ENCODE data around the gene MOV10. TPM values are rescaled to one million over a fixed set of nuclear protein-coding genes. Genes with fewer than 3 reads are reported as not detected.

The MOV10 gene
- total and polyA plus RNA-seq, 2 experiments from 2014 or later = 62.0 to 96.2 TPM

DNA sequence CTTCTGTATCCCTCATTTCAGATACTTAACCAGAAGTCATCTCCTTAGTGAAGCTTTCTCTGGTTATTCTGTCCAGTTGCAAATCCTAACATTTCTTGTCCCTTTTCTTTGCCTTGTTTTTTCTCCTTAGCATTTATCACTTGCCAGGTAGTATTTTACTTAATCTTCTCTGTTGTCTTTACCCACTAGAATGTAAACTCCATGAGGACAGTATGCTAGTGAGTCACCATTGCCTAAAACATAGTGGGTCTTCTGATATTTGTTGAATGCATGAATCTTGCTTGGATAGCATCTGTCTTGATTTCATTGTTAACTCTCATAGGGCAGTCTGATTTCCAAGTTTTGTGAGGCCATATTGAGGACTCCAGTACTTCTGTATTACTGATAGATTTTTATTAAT lies 45.2 kb upstream of the MOV10 start:
- Histone ChIP-seq H3K27ac (no peak overlapping the region), H3K27me3 (no peaks in the 10 kb centered on the region), H3K9me3 (ENCODE audit: low read depth) (no peaks in the 10 kb centered on the region), H3K36me3 (peaks cover 4% of the 10 kb centered on the region), H3K4me1 (ENCODE audit: low read depth) (no peaks in the 10 kb centered on the region), H3K4me3 (no peak overlapping the region)
- DNase-seq (ENCODE audit: low read depth in 1 of 2, low spot score in 1 of 2) = no peak
- TF ChIP-seq CTCF (IDR thresholded peaks at IDR 0.05; ENCODE audit: low read depth, low read length) = no peak

GRCh38 chr1:112633628-112634027 lies 40.8 kb upstream of the MOV10 start:
- H3K9me3 ChIP-seq (ENCODE audit: low read depth) = no peaks in the 10 kb centered on the region
- no peak overlapping the region for H3K27ac ChIP-seq
- H3K4me1 ChIP-seq (ENCODE audit: low read depth) = no peaks in the 10 kb centered on the region
- no peak for DNase-seq (ENCODE audit: low read depth in 1 of 2, low spot score in 1 of 2)
- H3K4me3 ChIP-seq = no peak overlapping the region
- no peak for TF ChIP-seq CTCF (IDR thresholded peaks at IDR 0.05; ENCODE audit: low read depth, low read length)
- H3K27me3 ChIP-seq = no peaks in the 10 kb centered on the region
- peaks cover 4% of the 10 kb centered on the region for H3K36me3 ChIP-seq

- Histone ChIP-seq H3K27ac (no peak overlapping the region), H3K36me3 (peaks cover 4% of the 10 kb centered on the region), H3K9me3 (ENCODE audit: low read depth) (no peaks in the 10 kb centered on the region), H3K4me1 (ENCODE audit: low read depth) (no peaks in the 10 kb centered on the region), H3K4me3 (no peak overlapping the region), H3K27me3 (no peaks in the 10 kb centered on the region)
- no peak for TF ChIP-seq CTCF (IDR thresholded peaks at IDR 0.05; ENCODE audit: low read depth, low read length)
- DNase-seq (ENCODE audit: low read depth in 1 of 2, low spot score in 1 of 2) = no peak
Observed at GRCh38 chr1:112634367-112634766, 40.1 kb upstream of the MOV10 start.

- Histone ChIP-seq H3K36me3 (peaks cover under 1% of the 10 kb centered on the region), H3K27me3 (no peaks in the 10 kb centered on the region), H3K4me3 (no peak overlapping the region), H3K9me3 (ENCODE audit: low read depth) (no peaks in the 10 kb centered on the region), H3K27ac (no peak overlapping the region), H3K4me1 (ENCODE audit: low read depth) (no peaks in the 10 kb centered on the region)
- no peak for DNase-seq (ENCODE audit: low read depth in 1 of 2, low spot score in 1 of 2)
- no peak for TF ChIP-seq CTCF (IDR thresholded peaks at IDR 0.05; ENCODE audit: low read depth, low read length)
Observed at GRCh38 chr1:112636056-112636455, 38.4 kb upstream of the MOV10 start.

DNA sequence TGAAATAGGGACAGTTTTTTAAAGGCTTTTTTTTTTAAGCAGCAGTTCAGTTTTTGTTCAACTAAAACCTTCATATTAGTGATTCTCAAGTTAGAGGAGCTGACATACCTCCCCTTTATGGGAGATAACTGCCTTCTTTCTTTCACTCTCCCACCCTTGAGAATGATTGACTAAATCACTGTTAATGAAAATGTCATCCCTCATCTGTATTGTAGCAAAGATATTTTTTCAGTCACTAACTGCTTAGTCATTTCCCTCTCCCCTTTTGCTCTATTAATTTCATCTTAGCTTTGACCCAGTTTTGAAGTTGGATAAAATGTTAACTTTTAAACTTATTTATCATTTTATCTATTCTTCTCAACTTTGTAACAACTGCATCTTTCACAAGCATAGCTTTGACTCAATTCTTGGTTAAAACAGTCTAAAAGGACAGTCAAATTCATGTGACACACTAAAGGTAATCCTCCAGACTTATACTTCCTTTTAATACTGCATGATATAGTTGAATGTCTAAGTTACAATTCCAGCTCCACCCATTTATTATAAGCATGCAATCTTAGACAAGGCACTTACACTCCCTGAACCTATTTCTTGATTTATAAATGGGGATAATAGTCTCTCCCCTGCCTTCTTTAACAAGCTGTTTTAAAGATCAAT lies 37.7 kb upstream of the MOV10 start:
- Histone ChIP-seq H3K4me1 (ENCODE audit: low read depth) (no peaks in the 10 kb centered on the region), H3K27me3 (no peaks in the 10 kb centered on the region), H3K9me3 (ENCODE audit: low read depth) (no peaks in the 10 kb centered on the region), H3K36me3 (no peaks in the 10 kb centered on the region), H3K27ac (no peak overlapping the region), H3K4me3 (no peak overlapping the region)
- no peak for DNase-seq (ENCODE audit: low read depth in 1 of 2, low spot score in 1 of 2)
- TF ChIP-seq CTCF (IDR thresholded peaks at IDR 0.05; ENCODE audit: low read depth, low read length) = no peak

Data from cardiac muscle cell (in vitro differentiated cells and primary cell).